ENCODE measurements around the gene CREBBP.

Gene CREBBP

DNA sequence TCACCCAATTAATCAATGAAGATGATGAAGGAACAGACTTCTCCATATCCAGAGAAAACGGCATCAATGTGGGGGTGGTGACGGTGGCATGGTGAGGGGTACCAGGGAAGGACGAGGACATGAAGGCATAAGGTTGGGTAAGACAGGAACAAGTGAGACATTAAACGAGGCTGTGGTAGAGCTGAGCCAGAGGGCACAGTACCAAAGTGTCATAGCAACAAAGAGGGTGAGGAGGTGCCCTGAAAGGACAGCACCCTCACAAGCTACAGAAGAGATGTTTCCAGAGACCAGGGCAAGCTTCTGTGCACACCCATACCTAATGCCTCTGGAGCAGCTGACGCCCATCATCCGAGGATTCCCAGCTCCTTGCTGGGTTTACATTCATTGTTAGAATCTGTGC, 105.7 kb downstream of the CREBBP start:
- Mint-ChIP-seq H3K4me1 (peaks cover 4% of the 10 kb centered on the region), H3K36me3 (ENCODE audit: low read depth) (peaks cover 84% of the 10 kb centered on the region), H3K9me3 (no peaks in the 10 kb centered on the region), H3K27ac (peak overlapping the region in 2 of 3 experiments; percentile 3 to 4), H3K27me3 (ENCODE audit: low read depth) (no peaks in the 10 kb centered on the region), H3K4me3 (no peak overlapping the region)
- no peak for TF ChIP-seq CTCF (IDR thresholded peaks at IDR 0.05; ENCODE audit: unreplicated experiment in 3 of 3)

- Mint-ChIP-seq H3K27ac (peak overlapping the region in 2 of 3 experiments; percentile 3 to 4), H3K36me3 (ENCODE audit: low read depth) (peaks cover 84% of the 10 kb centered on the region), H3K4me3 (no peak overlapping the region), H3K9me3 (no peaks in the 10 kb centered on the region), H3K4me1 (peaks cover 4% of the 10 kb centered on the region), H3K27me3 (ENCODE audit: low read depth) (no peaks in the 10 kb centered on the region)
- no peak for TF ChIP-seq CTCF (IDR thresholded peaks at IDR 0.05; ENCODE audit: unreplicated experiment in 3 of 3)
These were observed 106.3 kb downstream of the CREBBP start for GRCh38 chr16:3774156-3774767.

DNA sequence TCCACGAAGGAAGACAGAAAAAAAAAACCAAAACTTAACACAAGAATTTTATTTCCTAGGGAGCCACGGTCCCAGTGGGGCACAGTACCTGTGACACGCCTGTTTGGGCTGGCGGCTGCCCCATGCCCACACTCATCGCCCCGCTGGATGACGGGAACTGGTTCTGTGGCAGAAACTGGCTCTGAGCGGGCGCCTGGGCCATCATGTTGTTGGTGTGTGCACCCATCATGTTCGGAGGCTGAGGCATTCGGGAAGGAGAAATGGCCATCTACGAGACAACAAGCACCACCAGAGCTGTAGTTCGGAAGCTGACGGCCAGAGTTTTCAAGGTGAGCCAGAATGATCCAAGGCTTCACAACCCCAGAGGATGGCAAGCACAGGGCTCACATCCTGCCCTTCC, 106.8 kb downstream of the CREBBP start:
- peaks cover 4% of the 10 kb centered on the region for H3K4me1 Mint-ChIP-seq
- H3K36me3 Mint-ChIP-seq (ENCODE audit: low read depth): peaks cover 88% of the 10 kb centered on the region
- H3K27ac Mint-ChIP-seq: peak overlapping the region in 1 of 3 experiments; percentile 5
- no peaks in the 10 kb centered on the region for H3K9me3 Mint-ChIP-seq
- TF ChIP-seq CTCF (IDR thresholded peaks at IDR 0.05; ENCODE audit: unreplicated experiment in 3 of 3): no peak
- H3K4me3 Mint-ChIP-seq: no peak overlapping the region
- H3K27me3 Mint-ChIP-seq (ENCODE audit: low read depth): no peaks in the 10 kb centered on the region

- TF ChIP-seq CTCF (IDR thresholded peaks at IDR 0.05; ENCODE audit: unreplicated experiment in 3 of 3): no peak
- Mint-ChIP-seq H3K9me3 (no peaks in the 10 kb centered on the region), H3K27me3 (ENCODE audit: low read depth) (no peaks in the 10 kb centered on the region), H3K4me3 (no peak overlapping the region), H3K27ac (no peak overlapping the region), H3K36me3 (ENCODE audit: low read depth) (peaks cover 89% of the 10 kb centered on the region), H3K4me1 (peaks cover 4% of the 10 kb centered on the region)
These were observed 109.0 kb downstream of the CREBBP start for GRCh38 chr16:3771513-3771912.

DNA sequence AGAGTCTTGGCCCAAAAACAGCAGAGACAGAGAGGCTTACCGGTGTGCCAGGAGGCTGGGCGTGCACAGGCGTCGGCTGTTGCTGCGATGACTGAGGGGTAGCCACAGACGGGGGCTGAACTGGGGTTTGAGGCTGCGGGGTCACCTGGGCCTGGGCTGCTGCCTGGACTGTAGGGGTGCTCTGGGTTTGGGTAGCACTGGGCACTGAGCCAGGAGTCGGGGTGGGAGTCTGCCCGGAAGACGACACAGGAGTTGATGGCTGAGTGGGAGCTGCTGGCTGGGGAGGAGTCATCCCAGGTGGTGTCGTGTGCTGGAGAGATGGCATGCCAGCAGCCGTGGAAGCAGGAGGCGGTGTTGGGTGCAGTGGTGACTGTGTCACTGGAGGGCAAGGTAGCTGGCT, 110.0 kb downstream of the CREBBP start:
- Mint-ChIP-seq H3K27ac (no peak overlapping the region), H3K36me3 (ENCODE audit: low read depth) (peaks cover 89% of the 10 kb centered on the region), H3K4me1 (peaks cover 4% of the 10 kb centered on the region), H3K9me3 (no peaks in the 10 kb centered on the region), H3K4me3 (no peak overlapping the region), H3K27me3 (ENCODE audit: low read depth) (no peaks in the 10 kb centered on the region)
- TF ChIP-seq CTCF (IDR thresholded peaks at IDR 0.05; ENCODE audit: unreplicated experiment in 3 of 3): no peak

DNA sequence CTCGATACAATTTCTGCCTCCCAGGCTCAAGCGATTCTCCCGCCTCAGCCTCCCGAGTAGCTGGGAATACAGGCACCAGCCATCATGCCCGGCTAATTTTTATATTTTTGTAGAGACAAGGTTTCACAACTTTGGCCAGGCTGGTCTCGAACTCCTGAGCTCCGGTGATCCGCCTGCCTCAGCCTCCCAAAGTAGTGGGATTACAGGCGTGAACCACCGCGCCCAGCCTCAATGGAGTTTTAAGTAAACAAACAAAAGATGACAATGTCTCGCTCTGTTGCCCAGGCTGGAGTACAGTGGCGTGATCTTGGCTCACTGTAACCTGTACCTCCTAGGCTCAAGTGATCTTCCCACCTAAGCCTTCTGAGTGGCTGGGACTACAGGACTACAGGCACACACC, 110.6 kb downstream of the CREBBP start:
- Mint-ChIP-seq H3K27me3 (ENCODE audit: low read depth) (no peaks in the 10 kb centered on the region), H3K4me1 (peaks cover 4% of the 10 kb centered on the region), H3K9me3 (no peaks in the 10 kb centered on the region), H3K27ac (no peak overlapping the region), H3K4me3 (no peak overlapping the region), H3K36me3 (ENCODE audit: low read depth) (peaks cover 89% of the 10 kb centered on the region)
- no peak for TF ChIP-seq CTCF (IDR thresholded peaks at IDR 0.05; ENCODE audit: unreplicated experiment in 3 of 3)
